AG10803 (cell line): ENCODE results near the gene SRM.
"Not testable (repeated sequence)": the region's sequence is repeated elsewhere in the genome, so short reads cannot be mapped to it uniquely, and the experiment has no call there.

Experiments
- DNase-seq: peaks from one replicate; pipeline ENCODE4 v3.0.0; 2010; ENCODE audit warnings: low read depth
- H3K4me3 ChIP-seq: 2 replicates; pipeline ENCODE4 v1.5.1; 2011; ENCODE audit warnings: mild to moderate bottlenecking, low read length, control low read depth
- CTCF ChIP-seq: conservative IDR thresholded peaks from 2 replicates; pipeline ENCODE4 v1.5.1; 2011; ENCODE audit warnings: mild to moderate bottlenecking, low read length, control low read depth, inconsistent platforms

The SRM gene

GRCh38 chr1:11024874-11025203 lies 35.0 kb downstream of the SRM start:
- TF ChIP-seq CTCF: no peak
- no peak overlapping the region for H3K4me3 ChIP-seq
- DNase-seq: no peak

DNA sequence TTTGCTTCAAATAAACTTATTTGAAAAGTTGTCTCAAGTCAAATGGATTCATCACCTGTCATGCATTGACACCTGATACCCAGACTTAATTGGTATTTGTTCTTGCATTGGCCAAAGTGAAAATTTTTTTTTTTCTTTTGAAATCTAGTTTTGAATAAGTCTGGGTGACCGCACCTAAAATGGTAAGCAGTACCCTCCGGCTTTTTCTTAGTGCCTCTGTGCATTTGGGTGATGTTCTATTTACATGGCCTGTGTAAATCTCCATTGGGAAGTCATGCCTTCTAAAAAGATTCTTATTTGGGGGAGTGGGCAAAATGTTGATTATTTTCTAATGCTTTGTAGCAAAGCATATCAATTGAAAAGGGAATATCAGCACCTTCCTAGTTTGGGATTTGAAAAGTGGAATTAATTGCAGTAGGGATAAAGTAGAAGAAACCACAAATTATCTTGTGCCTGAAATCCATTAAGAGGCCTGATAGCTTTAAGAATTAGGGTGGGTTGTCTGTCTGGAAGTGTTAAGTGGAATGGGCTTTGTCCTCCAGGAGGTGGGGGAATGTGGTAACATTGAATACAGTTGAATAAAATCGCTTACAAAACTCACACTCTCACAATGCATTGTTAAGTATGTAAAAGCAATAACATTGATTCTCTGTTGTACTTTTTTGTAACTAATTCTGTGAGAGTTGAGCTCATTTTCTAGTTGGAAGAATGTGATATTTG lies 35.5 kb downstream of the SRM start:
- DNase-seq: no peak
- no peak overlapping the region for H3K4me3 ChIP-seq
- no peak for TF ChIP-seq CTCF

DNA sequence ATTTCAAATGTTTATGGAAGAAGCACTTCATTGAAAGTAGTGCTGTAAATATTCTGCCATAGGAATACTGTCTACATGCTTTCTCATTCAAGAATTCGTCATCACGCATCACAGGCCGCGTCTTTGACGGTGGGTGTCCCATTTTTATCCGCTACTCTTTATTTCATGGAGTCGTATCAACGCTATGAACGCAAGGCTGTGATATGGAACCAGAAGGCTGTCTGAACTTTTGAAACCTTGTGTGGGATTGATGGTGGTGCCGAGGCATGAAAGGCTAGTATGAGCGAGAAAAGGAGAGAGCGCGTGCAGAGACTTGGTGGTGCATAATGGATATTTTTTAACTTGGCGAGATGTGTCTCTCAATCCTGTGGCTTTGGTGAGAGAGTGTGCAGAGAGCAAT lies 36.6 kb downstream of the SRM start:
- H3K4me3 ChIP-seq: no peak overlapping the region
- no peak for TF ChIP-seq CTCF
- DNase-seq: no peak

DNA sequence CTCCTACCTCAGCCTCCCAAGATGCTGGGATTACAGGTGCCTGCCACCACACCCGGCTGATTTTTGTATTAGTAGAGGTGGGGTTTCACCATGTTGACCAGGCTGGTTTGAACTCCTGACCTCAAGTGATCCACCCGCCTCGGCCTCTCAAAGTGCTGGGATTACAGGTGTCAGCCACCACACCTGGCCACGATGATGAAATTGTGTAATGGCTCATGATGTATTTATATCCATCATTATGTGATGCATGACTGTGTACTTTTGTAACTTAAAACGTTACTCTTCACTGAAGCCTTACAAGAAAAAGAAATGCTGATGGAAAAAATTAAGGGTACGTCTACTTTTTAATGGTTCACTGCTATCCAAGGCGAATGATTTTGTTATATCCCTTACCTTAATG lies 39.8 kb downstream of the SRM start:
- no peak overlapping the region for H3K4me3 ChIP-seq
- no peak for DNase-seq
- TF ChIP-seq CTCF: no peak

DNA sequence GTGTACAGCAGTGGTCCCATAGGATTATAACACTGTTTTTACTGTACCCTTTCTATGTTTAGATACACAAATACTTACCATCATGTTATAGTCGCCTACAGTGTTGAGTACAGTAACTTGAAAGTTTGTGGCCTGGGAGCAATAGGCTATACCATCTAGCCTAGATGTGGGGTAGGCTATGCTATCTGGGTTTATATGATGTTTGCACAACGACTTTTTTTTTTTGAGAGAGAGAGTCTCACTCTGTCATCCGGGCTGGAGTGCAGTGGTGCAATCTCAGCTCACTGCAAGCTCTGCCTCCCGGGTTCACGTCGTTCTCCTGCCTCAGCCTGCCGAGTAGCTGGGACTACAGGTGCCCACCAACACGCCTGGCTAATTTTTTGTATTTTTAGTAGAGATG lies 40.5 kb downstream of the SRM start:
- H3K4me3 ChIP-seq, DNase-seq: not testable (repeated sequence)

GRCh38 chr1:11013160-11013531 lies 46.7 kb downstream of the SRM start:
- peak overlapping the region; percentile 93 for H3K4me3 ChIP-seq
- no peak for TF ChIP-seq CTCF
- DNase-seq: peak; percentile 29

DNA sequence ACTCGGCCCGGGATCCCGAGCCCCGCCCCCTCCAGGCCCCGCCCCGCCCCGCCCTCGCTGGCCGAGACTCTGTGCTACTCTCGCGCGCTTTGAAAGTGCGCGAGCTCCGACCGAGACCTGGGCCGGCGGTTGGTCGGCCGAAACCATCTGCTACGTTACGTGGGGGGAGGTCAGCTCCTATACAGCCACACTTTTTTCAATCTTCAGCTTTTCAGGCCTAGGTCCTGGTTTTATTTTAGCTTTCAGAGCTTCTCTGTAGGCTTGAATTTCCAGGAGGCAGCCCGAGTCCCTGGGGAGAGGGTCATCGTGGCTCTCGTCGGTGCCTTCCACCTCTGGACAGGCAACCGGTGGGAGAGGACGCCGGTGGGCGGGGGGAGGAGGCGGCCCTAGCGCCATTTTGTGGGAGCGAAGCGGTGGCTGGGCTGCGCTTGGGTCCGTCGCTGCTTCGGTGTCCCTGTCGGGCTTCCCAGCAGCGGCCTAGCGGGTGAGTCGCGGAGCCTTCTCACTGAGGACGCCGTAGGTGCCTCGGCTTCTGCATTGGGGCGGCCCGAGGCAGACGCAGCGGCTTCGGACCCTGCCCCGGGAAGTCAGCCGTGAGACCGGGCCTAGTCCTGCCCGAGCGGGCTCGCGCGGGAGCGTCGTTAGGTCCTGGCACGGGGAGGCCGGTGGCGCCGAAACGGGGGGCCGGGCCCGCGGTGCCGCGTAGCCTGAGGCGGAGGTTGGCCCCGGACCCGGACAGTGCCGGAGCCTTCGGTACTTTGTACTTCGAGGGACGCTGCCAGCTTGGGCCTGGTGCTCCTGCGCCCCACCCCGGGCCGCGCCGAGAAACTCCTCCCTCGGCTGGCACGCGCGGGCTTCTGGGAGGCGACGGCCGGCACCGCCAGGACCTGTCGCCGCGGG lies 47.3 kb downstream of the SRM start, which contains the start of gene TARDBP:
TARDBP (plus strand) TSS at position 395 of the 900 bp plus-strand sequence. CDS start 1,074 bp downstream, outside the sequence.
- DNase-seq: peak; percentile 87
- H3K4me3 ChIP-seq: peak within 1 kb of the TSS; percentile 93
- no peak for TF ChIP-seq CTCF
